Peyer's patch (tissue), 4 donors: ENCODE data around the gene RFNG.

ENCODE experiments used
- POLR2A ChIP-seq, 2 donors: fragments of 450-650 bp; IDR thresholded peaks; one replicate each; pipeline ENCODE4 v1.5.1; 2017; ENCODE audit warnings: antibody characterized with exemption in 2 of 2, mild to moderate bottlenecking in 2 of 2, moderate library complexity in 2 of 2
- TF ChIP-seq, protein P1 (sequence below), 6 experiments: fragments of 450-650 bp in 4 of 6; fragments of 200-600 bp in 2 of 6; sonication (generic) in 1 of 6; IDR thresholded peaks; one replicate each; pipeline ENCODE4 v1.5.1; 2017 to 2019; ENCODE audit warnings: antibody characterized with exemption in 6 of 6, mild to moderate bottlenecking in 3 of 6, moderate library complexity in 1 of 6

DNA sequence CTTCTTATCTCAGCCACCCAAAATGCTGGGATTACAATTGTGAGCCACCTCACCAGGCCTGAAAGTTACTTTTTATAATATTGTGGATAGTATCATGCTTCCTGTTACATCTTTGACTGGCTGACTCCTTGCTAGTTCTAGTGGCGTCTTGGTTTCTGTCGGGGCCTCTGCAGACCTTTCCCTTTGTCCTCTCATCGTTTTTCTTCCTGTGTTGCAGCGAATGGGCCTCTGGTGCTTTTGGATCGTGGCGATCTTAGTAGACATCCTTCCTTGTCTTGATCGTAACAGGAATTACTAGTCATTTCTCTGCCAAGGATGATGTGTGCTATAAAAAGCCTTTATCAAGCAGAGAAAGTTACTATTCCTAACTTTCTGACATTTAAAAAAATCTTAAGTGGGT lies 53.4 kb downstream of the RFNG start:
- TF ChIP-seq, protein P1, sequence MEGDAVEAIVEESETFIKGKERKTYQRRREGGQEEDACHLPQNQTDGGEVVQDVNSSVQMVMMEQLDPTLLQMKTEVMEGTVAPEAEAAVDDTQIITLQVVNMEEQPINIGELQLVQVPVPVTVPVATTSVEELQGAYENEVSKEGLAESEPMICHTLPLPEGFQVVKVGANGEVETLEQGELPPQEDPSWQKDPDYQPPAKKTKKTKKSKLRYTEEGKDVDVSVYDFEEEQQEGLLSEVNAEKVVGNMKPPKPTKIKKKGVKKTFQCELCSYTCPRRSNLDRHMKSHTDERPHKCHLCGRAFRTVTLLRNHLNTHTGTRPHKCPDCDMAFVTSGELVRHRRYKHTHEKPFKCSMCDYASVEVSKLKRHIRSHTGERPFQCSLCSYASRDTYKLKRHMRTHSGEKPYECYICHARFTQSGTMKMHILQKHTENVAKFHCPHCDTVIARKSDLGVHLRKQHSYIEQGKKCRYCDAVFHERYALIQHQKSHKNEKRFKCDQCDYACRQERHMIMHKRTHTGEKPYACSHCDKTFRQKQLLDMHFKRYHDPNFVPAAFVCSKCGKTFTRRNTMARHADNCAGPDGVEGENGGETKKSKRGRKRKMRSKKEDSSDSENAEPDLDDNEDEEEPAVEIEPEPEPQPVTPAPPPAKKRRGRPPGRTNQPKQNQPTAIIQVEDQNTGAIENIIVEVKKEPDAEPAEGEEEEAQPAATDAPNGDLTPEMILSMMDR (IDR thresholded peaks at IDR 0.05), result no peak
- no peak for TF ChIP-seq POLR2A (IDR thresholded peaks at IDR 0.05)
